Measurements from ENCODE around the gene INTS11.

The INTS11 gene

GRCh38 chr1:1313500-1314236 is 10.8 kb downstream of the INTS11 start:
- TF ChIP-seq CTCF (conservative IDR thresholded peaks at IDR 0.05; ENCODE audit: low read depth, low read length) = no peak
- DNase-seq (ENCODE audit: low read depth) = no peak
- no peak overlapping the region for H3K4me3 ChIP-seq (ENCODE audit: low read length)

- no peak for TF ChIP-seq CTCF (conservative IDR thresholded peaks at IDR 0.05; ENCODE audit: low read depth, low read length)
- DNase-seq (ENCODE audit: low read depth) = no peak
- no peak overlapping the region for H3K4me3 ChIP-seq (ENCODE audit: low read length)
Measured at GRCh38 chr1:1312450-1313314, 11.8 kb downstream of the INTS11 start.

- no peak for TF ChIP-seq CTCF (conservative IDR thresholded peaks at IDR 0.05; ENCODE audit: low read depth, low read length)
- DNase-seq (ENCODE audit: low read depth) = no peak
- H3K4me3 ChIP-seq (ENCODE audit: low read length) = no peak overlapping the region
Measured at GRCh38 chr1:1311107-1312104, 13.1 kb downstream of the INTS11 start.

- DNase-seq (ENCODE audit: low read depth) = no peak
- TF ChIP-seq CTCF (conservative IDR thresholded peaks at IDR 0.05; ENCODE audit: low read depth, low read length) = no peak
- H3K4me3 ChIP-seq (ENCODE audit: low read length) = no peak overlapping the region
Measured at GRCh38 chr1:1310476-1311053, 13.9 kb downstream of the INTS11 start.

GRCh38 chr1:1310109-1310385 is 14.4 kb downstream of the INTS11 start:
- no peak overlapping the region for H3K4me3 ChIP-seq (ENCODE audit: low read length)
- no peak for DNase-seq (ENCODE audit: low read depth)
- TF ChIP-seq CTCF (conservative IDR thresholded peaks at IDR 0.05; ENCODE audit: low read depth, low read length) = no peak

- DNase-seq (ENCODE audit: low read depth) = no peak
- no peak for TF ChIP-seq CTCF (conservative IDR thresholded peaks at IDR 0.05; ENCODE audit: low read depth, low read length)
- H3K4me3 ChIP-seq (ENCODE audit: low read length) = peak overlapping the region; percentile 48
Measured at GRCh38 chr1:1309251-1310108, 15.0 kb downstream of the INTS11 start.

Measured in retinal pigment epithelial cell (primary cell).